Measurements from ENCODE around the gene RFPL3. TPM values are rescaled to one million over a fixed set of nuclear protein-coding genes. Genes with fewer than 3 reads are reported as not detected.

The RFPL3 gene

Small RNAs within 50 kb of the gene (small RNA-seq; reads per million reads assigned to genes)
- gene AL021937.2 (ENCODE audit: insufficient read depth) (not detected), gene IGLVIVOR22-2 (ENCODE audit: insufficient read depth) (not detected), gene RF02171 (ENCODE audit: insufficient read depth) (not detected), gene RF02172 (ENCODE audit: insufficient read depth) (not detected)

Data from mesendoderm (in vitro differentiated cells).